Tibial nerve (tissue), 4 donors: Measurements from ENCODE around the gene ARHGEF33. TPM values are rescaled to one million over a fixed set of nuclear protein-coding genes. Genes with fewer than 3 reads are reported as not detected.

ENCODE experiments used
- DNase-seq, 2 donors: peaks; one replicate each; pipeline ENCODE4 v3.0.0-alpha.2; 2019; ENCODE audit warnings: low spot score in 2 of 2
- H3K27ac ChIP-seq, 4 donors: fragments of 200-600 bp; sonication (generic) in 3 of 4; one replicate each; pipeline ENCODE4 v1.5.1; 2017 to 2019; ENCODE audit warnings: mild to moderate bottlenecking in 1 of 4
- H3K27me3 ChIP-seq, 2 donors: fragments of 200-600 bp; sonication (generic) in 1 of 2; one replicate each; pipeline versions ENCODE4 v1.5.1 to v1.6.0; 2017 to 2019
- H3K36me3 ChIP-seq, 3 donors: fragments of 200-600 bp; sonication (generic); one replicate each; pipeline ENCODE4 v1.5.1; 2018 to 2019
- H3K4me1 ChIP-seq, 4 donors: fragments of 200-600 bp; sonication (generic) in 3 of 4; one replicate each; pipeline ENCODE4 v1.5.1; 2017 to 2019
- H3K4me3 ChIP-seq, 4 donors: fragments of 200-600 bp; sonication (generic) in 3 of 4; one replicate each; pipeline ENCODE4 v1.5.1; 2017 to 2019; ENCODE audit warnings: mild to moderate bottlenecking in 1 of 4, moderate library complexity in 1 of 4
- H3K9me3 ChIP-seq, 4 donors: fragments of 200-600 bp; sonication (generic) in 3 of 4; one replicate each; pipeline ENCODE4 v1.5.1; 2017 to 2019
- CTCF ChIP-seq, 5 experiments: fragments of 200-600 bp in 3 of 5; fragments of 450-650 bp in 2 of 5; sonication (generic) in 3 of 5; IDR thresholded peaks; one replicate each; pipeline ENCODE4 v1.5.1; 2016 to 2019; ENCODE audit warnings: antibody characterized with exemption in 5 of 5, mild to moderate bottlenecking in 3 of 5, moderate library complexity in 2 of 5
- EP300 ChIP-seq, 2 donors: sonication (generic); formaldehyde crosslinking; IDR thresholded peaks; one replicate each; pipeline ENCODE4 v1.6.1; 2017; ENCODE audit warnings: antibody characterized with exemption in 2 of 2, mild to moderate bottlenecking in 1 of 2
- POLR2A ChIP-seq, 2 donors: fragments of 450-650 bp; IDR thresholded peaks; one replicate each; pipeline ENCODE4 v1.6.1; 2017; ENCODE audit warnings: antibody characterized with exemption in 2 of 2, mild to moderate bottlenecking in 2 of 2, moderate library complexity in 2 of 2
- WGBS, 2 donors: methylation state at CpG; one replicate each; pipeline ENCODE4 v1.1.5; 2018; 5-methylcytosine and 5-hydroxymethylcytosine counted together
- total RNA-seq, 4 donors: library from RNA; depleted of rRNA; stranded (reverse); fragments of >200 nt; gene quantifications; one replicate each; pipeline ENCODE4 v1.1.0, GENCODE V29; 2016

Gene ARHGEF33
- total RNA-seq, 4 donors from 2014 or later, result 2.5 to 9.3 (median 4.1) TPM

GRCh38 chr2:38907242-38907641 is 17.6 kb downstream of the ARHGEF33 start:
- Histone ChIP-seq H3K4me1 (no peaks in the 10 kb centered on the region), H3K27me3 (no peaks in the 10 kb centered on the region), H3K9me3 (no peaks in the 10 kb centered on the region), H3K36me3 (no peaks in the 10 kb centered on the region), H3K4me3 (no peak overlapping the region), H3K27ac (no peak overlapping the region)
- no peak for DNase-seq
- TF ChIP-seq POLR2A (IDR thresholded peaks at IDR 0.05) (no peak), CTCF (IDR thresholded peaks at IDR 0.05) (no peak), EP300 (IDR thresholded peaks at IDR 0.05) (no peak)
- WGBS, 2 donors, result 59 to 63% methylated on average over 1 of the region's 1 CpG

GRCh38 chr2:38907743-38908562 is 18.3 kb downstream of the ARHGEF33 start:
- no peaks in the 10 kb centered on the region for H3K36me3 ChIP-seq
- H3K9me3 ChIP-seq, result no peaks in the 10 kb centered on the region
- H3K4me1 ChIP-seq, result no peaks in the 10 kb centered on the region
- no peak overlapping the region for H3K4me3 ChIP-seq
- no peaks in the 10 kb centered on the region for H3K27me3 ChIP-seq
- DNase-seq, result no peak
- no peak overlapping the region for H3K27ac ChIP-seq
- WGBS, 2 donors, result 77 to 84% methylated on average over 2 of the region's 2 CpGs
- TF ChIP-seq EP300 (IDR thresholded peaks at IDR 0.05) (no peak), CTCF (IDR thresholded peaks at IDR 0.05) (no peak), POLR2A (IDR thresholded peaks at IDR 0.05) (no peak)

DNA sequence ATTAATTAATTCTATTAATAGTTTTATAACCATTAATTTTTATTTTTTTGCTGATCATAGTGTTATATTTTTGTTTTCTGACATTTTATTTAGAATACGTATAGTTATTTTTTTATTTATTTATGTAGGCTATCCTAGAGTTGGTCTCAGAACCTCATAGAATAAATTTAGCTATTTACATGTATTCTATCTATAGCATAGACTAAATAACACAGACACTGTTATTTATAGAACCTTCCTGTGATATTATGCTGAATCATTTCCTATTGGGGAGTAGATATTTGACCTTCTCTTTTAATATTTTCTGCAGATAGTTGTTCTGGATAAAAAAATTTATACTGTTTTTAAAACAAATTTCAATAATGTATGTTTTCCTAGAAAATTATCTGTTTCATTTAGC is 20.2 kb downstream of the ARHGEF33 start:
- no peaks in the 10 kb centered on the region for H3K36me3 ChIP-seq
- no peak overlapping the region for H3K4me3 ChIP-seq
- no peaks in the 10 kb centered on the region for H3K4me1 ChIP-seq
- H3K27me3 ChIP-seq, result no peaks in the 10 kb centered on the region
- no peak overlapping the region for H3K27ac ChIP-seq
- TF ChIP-seq CTCF (IDR thresholded peaks at IDR 0.05), result no peak
- TF ChIP-seq POLR2A (IDR thresholded peaks at IDR 0.05), result no peak
- no peak for TF ChIP-seq EP300 (IDR thresholded peaks at IDR 0.05)
- no peak for DNase-seq
- WGBS, 2 donors, result 97 to 98% methylated on average over 1 of the region's 1 CpG
- no peaks in the 10 kb centered on the region for H3K9me3 ChIP-seq

- Histone ChIP-seq H3K27ac (no peak overlapping the region), H3K4me1 (no peaks in the 10 kb centered on the region), H3K9me3 (no peaks in the 10 kb centered on the region), H3K4me3 (no peak overlapping the region), H3K36me3 (no peaks in the 10 kb centered on the region), H3K27me3 (no peaks in the 10 kb centered on the region)
- no peak for DNase-seq
- 69 to 75% methylated on average over 1 of the region's 1 CpG for WGBS, 2 donors
- TF ChIP-seq CTCF (IDR thresholded peaks at IDR 0.05) (no peak), POLR2A (IDR thresholded peaks at IDR 0.05) (no peak), EP300 (IDR thresholded peaks at IDR 0.05) (no peak)
Observed at GRCh38 chr2:38911191-38911590, 21.5 kb downstream of the ARHGEF33 start.

GRCh38 chr2:38912619-38913018 is 22.9 kb downstream of the ARHGEF33 start:
- no peak for DNase-seq

More at GRCh38 chr2:38912619-38913018, 22.9 kb downstream of the ARHGEF33 start:
- TF ChIP-seq CTCF (IDR thresholded peaks at IDR 0.05) (no peak), EP300 (IDR thresholded peaks at IDR 0.05) (no peak)
- Histone ChIP-seq H3K4me1 (no peaks in the 10 kb centered on the region), H3K9me3 (no peaks in the 10 kb centered on the region), H3K36me3 (no peaks in the 10 kb centered on the region), H3K4me3 (no peak overlapping the region), H3K27ac (no peak overlapping the region), H3K27me3 (no peaks in the 10 kb centered on the region)
- WGBS, 2 donors, result 57 to 92% methylated on average over 1 of the region's 1 CpG
